ENCODE results near the gene DSTYK.

Gene DSTYK

GRCh38 chr1:205232945-205233397, 21.5 kb upstream of the DSTYK start:
- no peak for TF ChIP-seq EZH2phosphoT487 (IDR thresholded peaks at IDR 0.05; ENCODE audit: borderline replicate concordance)
- TF ChIP-seq, protein P1, sequence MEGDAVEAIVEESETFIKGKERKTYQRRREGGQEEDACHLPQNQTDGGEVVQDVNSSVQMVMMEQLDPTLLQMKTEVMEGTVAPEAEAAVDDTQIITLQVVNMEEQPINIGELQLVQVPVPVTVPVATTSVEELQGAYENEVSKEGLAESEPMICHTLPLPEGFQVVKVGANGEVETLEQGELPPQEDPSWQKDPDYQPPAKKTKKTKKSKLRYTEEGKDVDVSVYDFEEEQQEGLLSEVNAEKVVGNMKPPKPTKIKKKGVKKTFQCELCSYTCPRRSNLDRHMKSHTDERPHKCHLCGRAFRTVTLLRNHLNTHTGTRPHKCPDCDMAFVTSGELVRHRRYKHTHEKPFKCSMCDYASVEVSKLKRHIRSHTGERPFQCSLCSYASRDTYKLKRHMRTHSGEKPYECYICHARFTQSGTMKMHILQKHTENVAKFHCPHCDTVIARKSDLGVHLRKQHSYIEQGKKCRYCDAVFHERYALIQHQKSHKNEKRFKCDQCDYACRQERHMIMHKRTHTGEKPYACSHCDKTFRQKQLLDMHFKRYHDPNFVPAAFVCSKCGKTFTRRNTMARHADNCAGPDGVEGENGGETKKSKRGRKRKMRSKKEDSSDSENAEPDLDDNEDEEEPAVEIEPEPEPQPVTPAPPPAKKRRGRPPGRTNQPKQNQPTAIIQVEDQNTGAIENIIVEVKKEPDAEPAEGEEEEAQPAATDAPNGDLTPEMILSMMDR (conservative IDR thresholded peaks at IDR 0.05; ENCODE audit: low read length) = no peak
- H3K4me2 ChIP-seq (ENCODE audit: low read depth, low read length, poor library complexity, severe bottlenecking) = no peak overlapping the region
- no peaks in the 10 kb centered on the region for H3K9me2 ChIP-seq (replicated peaks; ENCODE audit: low read depth, low read length)

GRCh38 chr1:205232127-205232820, 20.8 kb upstream of the DSTYK start:
- H3K27me3 ChIP-seq (ENCODE audit: insufficient read depth, low read length, poor library complexity, severe bottlenecking) = no peaks in the 10 kb centered on the region
- H3K79me2 ChIP-seq (ENCODE audit: insufficient read depth, low read length) = no peaks in the 10 kb centered on the region
- H4K20me1 ChIP-seq (ENCODE audit: insufficient read depth, low read length, poor library complexity, severe bottlenecking) = no peaks in the 10 kb centered on the region
- H3K9me2 ChIP-seq (replicated peaks; ENCODE audit: low read depth, low read length) = no peaks in the 10 kb centered on the region
- H3K9me3 ChIP-seq (ENCODE audit: insufficient read depth, low read depth, low read length) = no peaks in the 10 kb centered on the region
- TF ChIP-seq, protein P1 (conservative IDR thresholded peaks at IDR 0.05; ENCODE audit: low read length) = no peak
- TF ChIP-seq EZH2phosphoT487 (IDR thresholded peaks at IDR 0.05; ENCODE audit: borderline replicate concordance) = no peak
- H3K9ac ChIP-seq (ENCODE audit: low read depth, low read length, poor library complexity, severe bottlenecking) = no peak overlapping the region
- H2AFZ ChIP-seq (ENCODE audit: low read length) = no peak overlapping the region
- peaks cover 25% of the 10 kb centered on the region for H3K4me1 ChIP-seq (ENCODE audit: insufficient read depth, low read length, poor library complexity, severe bottlenecking)
- H3K4me2 ChIP-seq (ENCODE audit: low read depth, low read length, poor library complexity, severe bottlenecking) = no peak overlapping the region
- no peaks in the 10 kb centered on the region for H3K36me3 ChIP-seq (ENCODE audit: insufficient read depth, low read length)
- H3K4me3 ChIP-seq (ENCODE audit: low read length, poor library complexity, severe bottlenecking) = no peak overlapping the region
- no peaks in the 10 kb centered on the region for H3F3A ChIP-seq (ENCODE audit: low read depth)

More at GRCh38 chr1:205232945-205233397, 21.5 kb upstream of the DSTYK start:
- no peak overlapping the region for H3K4me3 ChIP-seq (ENCODE audit: low read length, poor library complexity, severe bottlenecking)
- H3K79me2 ChIP-seq (ENCODE audit: insufficient read depth, low read length) = no peaks in the 10 kb centered on the region
- H3K27me3 ChIP-seq (ENCODE audit: insufficient read depth, low read length, poor library complexity, severe bottlenecking) = no peaks in the 10 kb centered on the region
- H3K9me3 ChIP-seq (ENCODE audit: insufficient read depth, low read depth, low read length) = no peaks in the 10 kb centered on the region
- H3F3A ChIP-seq (ENCODE audit: low read depth) = no peaks in the 10 kb centered on the region
- peaks cover 22% of the 10 kb centered on the region for H3K4me1 ChIP-seq (ENCODE audit: insufficient read depth, low read length, poor library complexity, severe bottlenecking)
- no peaks in the 10 kb centered on the region for H3K36me3 ChIP-seq (ENCODE audit: insufficient read depth, low read length)
- no peak overlapping the region for H2AFZ ChIP-seq (ENCODE audit: low read length)
- H3K9ac ChIP-seq (ENCODE audit: low read depth, low read length, poor library complexity, severe bottlenecking) = no peak overlapping the region
- H4K20me1 ChIP-seq (ENCODE audit: insufficient read depth, low read length, poor library complexity, severe bottlenecking) = no peaks in the 10 kb centered on the region

GRCh38 chr1:205230982-205231381, 19.5 kb upstream of the DSTYK start:
- H3K27me3 ChIP-seq (ENCODE audit: insufficient read depth, low read length, poor library complexity, severe bottlenecking) = no peaks in the 10 kb centered on the region
- TF ChIP-seq, protein P1 (conservative IDR thresholded peaks at IDR 0.05; ENCODE audit: low read length) = no peak
- no peak for TF ChIP-seq EZH2phosphoT487 (IDR thresholded peaks at IDR 0.05; ENCODE audit: borderline replicate concordance)
- no peaks in the 10 kb centered on the region for H4K20me1 ChIP-seq (ENCODE audit: insufficient read depth, low read length, poor library complexity, severe bottlenecking)
- H3K4me1 ChIP-seq (ENCODE audit: insufficient read depth, low read length, poor library complexity, severe bottlenecking) = peaks cover 30% of the 10 kb centered on the region
- no peak overlapping the region for H3K4me2 ChIP-seq (ENCODE audit: low read depth, low read length, poor library complexity, severe bottlenecking)
- H3K79me2 ChIP-seq (ENCODE audit: insufficient read depth, low read length) = no peaks in the 10 kb centered on the region
- no peak overlapping the region for H2AFZ ChIP-seq (ENCODE audit: low read length)
- H3K9me3 ChIP-seq (ENCODE audit: insufficient read depth, low read depth, low read length) = no peaks in the 10 kb centered on the region
- no peaks in the 10 kb centered on the region for H3K9me2 ChIP-seq (replicated peaks; ENCODE audit: low read depth, low read length)
- H3K9ac ChIP-seq (ENCODE audit: low read depth, low read length, poor library complexity, severe bottlenecking) = no peak overlapping the region
- H3F3A ChIP-seq (ENCODE audit: low read depth) = no peaks in the 10 kb centered on the region
- H3K4me3 ChIP-seq (ENCODE audit: low read length, poor library complexity, severe bottlenecking) = no peak overlapping the region
- H3K36me3 ChIP-seq (ENCODE audit: insufficient read depth, low read length) = no peaks in the 10 kb centered on the region
